H9 (cell line): ENCODE results near the gene PDPN. TPM values are rescaled to one million over a fixed set of nuclear protein-coding genes. Genes with fewer than 3 reads are reported as not detected.

ENCODE experiments used
- DNase-seq: peaks from one replicate; pipeline ENCODE4 v3.0.0-alpha.2; 2017
- H2AFZ ChIP-seq: one replicate; pipeline ENCODE4 v1.6.1; 2013; ENCODE audit warnings: mild to moderate bottlenecking, low read length, control low read depth, moderate library complexity
- H2AK5ac ChIP-seq: 2 replicates; pipeline ENCODE4 v1.6.1; 2013; ENCODE audit warnings: low read length, control low read depth, mixed read lengths; ENCODE audit not compliant: insufficient read length
- H2BK120ac ChIP-seq: one replicate; pipeline ENCODE4 v1.6.1; 2013; ENCODE audit warnings: low read depth, mild to moderate bottlenecking, low read length, control low read depth, inconsistent platforms; ENCODE audit not compliant: poor library complexity, severe bottlenecking
- H2BK12ac ChIP-seq: 2 replicates; pipeline ENCODE4 v1.6.1; 2013; ENCODE audit warnings: low read length, control low read depth, mixed read lengths, low read depth; ENCODE audit not compliant: insufficient read length
- H2BK15ac ChIP-seq: 2 replicates; pipeline ENCODE4 v1.6.1; 2013; ENCODE audit warnings: low read depth, low read length, control low read depth
- H2BK20ac ChIP-seq: one replicate; pipeline ENCODE4 v1.6.1; 2013; ENCODE audit warnings: low read depth, mild to moderate bottlenecking, low read length, control low read depth, inconsistent platforms; ENCODE audit not compliant: poor library complexity, severe bottlenecking
- H2BK5ac ChIP-seq: 2 replicates; pipeline ENCODE4 v1.6.1; 2013; ENCODE audit warnings: low read length, control low read depth, mixed read lengths; ENCODE audit not compliant: insufficient read length
- H3K14ac ChIP-seq: 2 replicates; pipeline ENCODE4 v1.6.1; 2013; ENCODE audit warnings: low read length, control low read depth; ENCODE audit not compliant: insufficient read depth
- H3K18ac ChIP-seq: 2 replicates; pipeline ENCODE4 v1.6.1; 2013; ENCODE audit warnings: low read depth, mild to moderate bottlenecking, mixed read lengths, low read length, control low read depth; ENCODE audit not compliant: insufficient read length
- H3K23ac ChIP-seq: 2 replicates; pipeline ENCODE4 v1.6.1; 2013; ENCODE audit warnings: low read length, control low read depth, mixed read lengths, low read depth; ENCODE audit not compliant: insufficient read length
- H3K23me2 ChIP-seq: 2 replicates; pipeline ENCODE4 v1.6.1; 2013; ENCODE audit warnings: low read depth, mild to moderate bottlenecking, mixed read lengths, low read length, control low read depth; ENCODE audit not compliant: insufficient read length, poor library complexity, severe bottlenecking
- H3K27ac ChIP-seq: 2 replicates; pipeline ENCODE4 v1.5.1; 2013; ENCODE audit warnings: low read length, control low read depth, mixed read lengths, low read depth; ENCODE audit not compliant: insufficient read length
- H3K27me3 ChIP-seq: 2 replicates; pipeline ENCODE4 v1.6.1; 2013; ENCODE audit warnings: low read length, control low read depth, inconsistent platforms; ENCODE audit not compliant: insufficient read depth
- H3K4ac ChIP-seq: 2 replicates; pipeline ENCODE4 v1.6.1; 2013; ENCODE audit warnings: low read depth, mild to moderate bottlenecking, control low read depth, inconsistent platforms, low read length, moderate library complexity
- H3K4me1 ChIP-seq: 2 replicates; pipeline ENCODE4 v1.6.1; 2013; ENCODE audit warnings: low read length, control low read depth, inconsistent platforms; ENCODE audit not compliant: insufficient read depth
- H3K4me2 ChIP-seq: 2 replicates; pipeline ENCODE4 v1.6.1; 2013; ENCODE audit warnings: low read length, control low read depth, mixed read lengths; ENCODE audit not compliant: insufficient read length, insufficient read depth
- H3K56ac ChIP-seq: 2 replicates; pipeline ENCODE4 v1.6.1; 2013; ENCODE audit warnings: low read depth, mild to moderate bottlenecking, mixed read lengths, low read length, control low read depth; ENCODE audit not compliant: insufficient read length
- H3K79me1 ChIP-seq: 2 replicates; pipeline ENCODE4 v1.6.1; 2013; ENCODE audit warnings: low read depth, mild to moderate bottlenecking, moderate library complexity, low read length, control low read depth, inconsistent platforms; ENCODE audit not compliant: insufficient read depth, poor library complexity, severe bottlenecking
- H3K79me2 ChIP-seq: 2 replicates; pipeline ENCODE4 v1.6.1; 2013; ENCODE audit warnings: low read length, control low read depth, inconsistent platforms; ENCODE audit not compliant: insufficient read depth
- H3K9ac ChIP-seq: 2 replicates; pipeline ENCODE4 v1.6.1; 2013; ENCODE audit warnings: low read length, control low read depth, mixed read lengths; ENCODE audit not compliant: insufficient read length; ENCODE audit errors: extremely low read depth
- H3K9me3 ChIP-seq: one replicate; pipeline ENCODE4 v1.6.1; 2013; ENCODE audit warnings: low read depth, low read length, inconsistent platforms; ENCODE audit not compliant: control insufficient read depth
- H3T11ph ChIP-seq: one replicate; pipeline ENCODE4 v1.6.1; 2013; ENCODE audit warnings: mild to moderate bottlenecking, low read length, control low read depth, inconsistent platforms
- H4K20me1 ChIP-seq: one replicate; pipeline ENCODE4 v1.6.1; 2013; ENCODE audit not compliant: control insufficient read depth, insufficient read length, insufficient read depth
- H4K5ac ChIP-seq: 2 replicates; pipeline ENCODE4 v1.6.1; 2013; ENCODE audit warnings: low read depth, mild to moderate bottlenecking, mixed read lengths, low read length, control low read depth; ENCODE audit not compliant: insufficient read length
- H4K8ac ChIP-seq: replicated peaks from 2 replicates; pipeline ENCODE4 v1.6.1; 2013; ENCODE audit warnings: low read length, control low read depth, mixed read lengths, low read depth; ENCODE audit not compliant: insufficient read length
- H4K91ac ChIP-seq: 2 replicates; pipeline ENCODE4 v1.6.1; 2013; ENCODE audit warnings: low read depth, mild to moderate bottlenecking, moderate library complexity, mixed read lengths, low read length, control low read depth; ENCODE audit not compliant: insufficient read length
- H3K27ac Mint-ChIP-seq, 3 experiments: 2 replicates in 2 of 3; 3 replicates in 1 of 3; pipeline ENCODE4 v1.8.0; 2020 to 2021; ENCODE audit warnings: mixed read lengths in 3 of 3, mild to moderate bottlenecking in 1 of 3, moderate library complexity in 1 of 3
- H3K27me3 Mint-ChIP-seq: 2 replicates; pipeline ENCODE4 v1.8.0; 2021; ENCODE audit warnings: low read depth, mild to moderate bottlenecking, moderate library complexity, mixed read lengths
- H3K36me3 Mint-ChIP-seq, 3 experiments: 2 replicates in 2 of 3; 3 replicates in 1 of 3; pipeline ENCODE4 v1.8.0; 2020 to 2021; ENCODE audit warnings: low read depth in 3 of 3, mixed read lengths in 3 of 3; ENCODE audit not compliant: insufficient read depth in 1 of 3
- H3K4me1 Mint-ChIP-seq, 2 experiments: 2 replicates each; pipeline ENCODE4 v1.8.0; 2020; ENCODE audit warnings: mixed read lengths in 2 of 2
- H3K4me3 Mint-ChIP-seq, 2 experiments: 2 replicates in 1 of 2; 3 replicates in 1 of 2; pipeline ENCODE4 v1.8.0; 2020 to 2021; ENCODE audit warnings: mild to moderate bottlenecking in 2 of 2, mixed read lengths in 2 of 2, moderate library complexity in 1 of 2
- H3K9me3 Mint-ChIP-seq, 2 experiments: 2 replicates in 1 of 2; 3 replicates in 1 of 2; pipeline ENCODE4 v1.8.0; 2020; ENCODE audit warnings: mild to moderate bottlenecking in 2 of 2, mixed read lengths in 2 of 2, moderate library complexity in 1 of 2
- CTCF ChIP-seq: fragments of 200-600 bp; sonication (generic); conservative IDR thresholded peaks from 3 replicates; pipeline ENCODE4 v1.8.0; 2021; ENCODE audit warnings: antibody characterized with exemption, mild to moderate bottlenecking
- WGBS: extraction: QIAGEN DNeasy Blood & Tissue Kit; methylation state at CpG from one replicate; pipeline ENCODE4 v1.1.7; 2013; ENCODE audit warnings: missing lambda C conversion rate, low lambda C conversion rate, mixed read lengths; ENCODE audit not compliant: insufficient read length; ENCODE audit errors: extremely low coverage; 5-methylcytosine and 5-hydroxymethylcytosine counted together
- total RNA-seq: library from RNA; stranded (reverse); gene quantifications from 2 replicates; pipeline ENCODE4 v1.2.1, GENCODE V29; 2021

The PDPN gene
- total RNA-seq, 1 experiment from 2014 or later, result 205 TPM

- no peaks in the 10 kb centered on the region for H3K27me3 ChIP-seq
- no peaks in the 10 kb centered on the region for H3K23me2 ChIP-seq
- peaks cover 1% of the 10 kb centered on the region for H3K27me3 Mint-ChIP-seq
- H3K9me3 ChIP-seq, result no peaks in the 10 kb centered on the region
- H3K9ac ChIP-seq, result no peak overlapping the region
- no peak overlapping the region for H3K4me2 ChIP-seq
- H4K91ac ChIP-seq, result no peak overlapping the region
- no peaks in the 10 kb centered on the region for H3K79me2 ChIP-seq
- no peak overlapping the region for H4K8ac ChIP-seq
- DNase-seq, result no peak
- no peak overlapping the region for H2BK12ac ChIP-seq
- H3K27ac Mint-ChIP-seq, result no peak overlapping the region
- H3K18ac ChIP-seq, result no peak overlapping the region
- H3K23ac ChIP-seq, result no peak overlapping the region
- no peaks in the 10 kb centered on the region for H4K20me1 ChIP-seq
- no peaks in the 10 kb centered on the region for H3K9me3 Mint-ChIP-seq
- no peak overlapping the region for H3K4ac ChIP-seq
- H3K4me1 Mint-ChIP-seq, result peaks cover under 1 to 13% of the 10 kb centered on the region in 2 experiments; a peak in 3 of 4 replicates
- no peak overlapping the region for H3T11ph ChIP-seq
- H2BK5ac ChIP-seq, result no peak overlapping the region
- no peak overlapping the region for H4K5ac ChIP-seq
- H3K14ac ChIP-seq, result no peak overlapping the region
- H3K4me1 ChIP-seq, result no peaks in the 10 kb centered on the region
- no peak overlapping the region for H2BK15ac ChIP-seq
- TF ChIP-seq CTCF, result no peak
- H2AFZ ChIP-seq, result no peak overlapping the region
- H2BK120ac ChIP-seq, result no peak overlapping the region
- no peak overlapping the region for H2AK5ac ChIP-seq
- H3K36me3 Mint-ChIP-seq, result no peaks in the 10 kb centered on the region
- no peak overlapping the region for H3K4me3 Mint-ChIP-seq
- no peaks in the 10 kb centered on the region for H3K79me1 ChIP-seq
- H2BK20ac ChIP-seq, result no peak overlapping the region
- no peak overlapping the region for H3K27ac ChIP-seq
- no CpG with 5 or more reads among the region's 5 CpGs for WGBS
- H3K56ac ChIP-seq, result no peak overlapping the region
Measured at GRCh38 chr1:13544221-13544556, 39.4 kb upstream of the PDPN start.
